NCI-H526 (cell line): Measurements from ENCODE around the gene COL8A1.
A peak's percentile ranks its signal among the peaks of the same experiment; 100 is the strongest.
"Not testable (repeated sequence)": the region's sequence is repeated elsewhere in the genome, so short reads cannot be mapped to it uniquely, and the experiment has no call there.

ENCODE experiments used
- DNase-seq, 2 experiments: peaks; one replicate each; lab custom pipeline; 2025; lab: John Stamatoyannopoulos, UW

The COL8A1 gene

DNA sequence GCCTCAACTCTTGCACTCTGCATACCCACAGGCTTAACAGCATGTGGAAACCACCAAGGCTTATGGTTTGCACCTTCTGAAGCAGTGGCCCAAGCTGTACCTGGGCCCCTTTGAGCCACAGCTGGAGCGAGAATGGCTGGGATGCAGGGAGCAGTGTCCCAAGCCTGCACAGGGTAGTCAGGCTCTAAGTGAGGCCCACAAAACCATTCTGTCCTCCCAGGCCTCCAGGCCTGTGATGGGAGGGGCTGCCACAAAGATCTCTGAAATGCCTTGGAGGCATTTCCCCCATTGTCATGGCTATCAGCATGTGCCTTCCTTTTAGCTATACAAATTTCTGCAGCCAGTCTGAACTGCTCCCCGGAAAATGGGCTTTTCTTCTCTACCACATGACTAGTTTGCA is 166.8 kb downstream of the COL8A1 start:
- no peak for DNase-seq

DNA sequence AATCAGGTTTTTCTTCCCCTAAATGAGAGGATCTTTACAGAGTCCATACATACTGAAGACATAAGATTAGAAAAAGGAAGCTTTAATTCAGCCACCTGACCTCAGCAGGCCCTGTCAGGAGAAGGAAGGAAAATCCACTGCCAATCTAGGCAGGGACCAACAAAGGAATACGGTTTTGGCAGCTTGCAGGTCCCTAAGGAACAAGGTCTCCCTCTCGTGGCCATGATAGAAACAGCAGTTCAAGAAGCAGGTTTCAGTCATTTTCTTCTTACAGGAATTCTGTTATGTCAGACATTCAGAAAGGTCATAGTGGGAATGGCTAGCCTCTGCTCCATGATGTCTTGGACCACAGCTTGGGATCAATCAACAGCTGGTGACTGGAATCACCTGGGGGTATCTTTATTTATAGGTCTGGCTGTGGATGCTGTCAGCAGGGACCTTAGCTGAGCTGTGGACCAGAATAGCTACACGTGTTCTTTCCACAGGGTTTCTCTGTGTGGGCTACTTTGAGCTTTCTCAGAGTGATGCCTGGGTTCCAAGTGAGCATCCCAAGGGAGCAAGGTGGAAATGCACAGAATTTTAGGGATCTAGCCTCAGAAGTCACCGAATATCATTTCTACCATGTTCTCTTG is 169.9 kb downstream of the COL8A1 start:
- DNase-seq: peak; percentile 33 to 65

DNA sequence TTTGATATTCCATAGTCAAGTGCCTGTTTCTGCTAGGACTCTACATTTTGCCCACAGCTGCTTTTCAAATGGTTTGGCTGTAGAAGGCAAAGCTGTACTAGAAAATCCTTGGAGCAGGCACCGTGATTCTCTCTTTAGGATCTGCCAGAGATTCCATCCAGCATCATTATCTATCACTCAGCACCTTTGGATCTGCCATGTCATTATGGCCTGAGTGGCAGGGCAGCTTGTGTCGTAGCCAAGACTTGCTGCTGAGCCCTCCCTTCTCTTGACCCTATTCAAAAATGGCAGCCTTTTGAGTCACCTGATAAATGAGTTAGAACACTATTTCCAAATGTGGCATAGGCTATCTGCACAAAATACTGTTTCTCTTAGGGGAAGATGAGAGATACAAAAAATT is 171.2 kb downstream of the COL8A1 start:
- no peak for DNase-seq

DNA sequence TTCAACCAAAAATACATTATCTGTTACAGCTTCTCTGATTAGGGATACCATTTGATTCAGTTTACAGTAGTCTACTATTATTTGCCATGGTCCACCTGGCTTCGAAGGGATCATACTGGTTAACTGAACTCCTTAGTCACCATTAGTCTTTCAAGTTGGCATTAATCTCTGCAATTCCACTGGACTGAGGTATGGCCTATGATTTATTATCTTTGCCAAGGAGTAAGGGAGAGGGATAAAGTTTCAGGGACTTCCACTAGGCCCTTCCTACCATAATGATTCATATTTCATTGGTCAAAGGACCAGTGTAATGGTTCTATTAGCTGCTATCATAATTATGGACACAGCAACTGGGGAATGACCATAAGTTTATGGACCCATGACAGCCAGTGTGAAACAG is 172.0 kb downstream of the COL8A1 start:
- DNase-seq: no peak

DNA sequence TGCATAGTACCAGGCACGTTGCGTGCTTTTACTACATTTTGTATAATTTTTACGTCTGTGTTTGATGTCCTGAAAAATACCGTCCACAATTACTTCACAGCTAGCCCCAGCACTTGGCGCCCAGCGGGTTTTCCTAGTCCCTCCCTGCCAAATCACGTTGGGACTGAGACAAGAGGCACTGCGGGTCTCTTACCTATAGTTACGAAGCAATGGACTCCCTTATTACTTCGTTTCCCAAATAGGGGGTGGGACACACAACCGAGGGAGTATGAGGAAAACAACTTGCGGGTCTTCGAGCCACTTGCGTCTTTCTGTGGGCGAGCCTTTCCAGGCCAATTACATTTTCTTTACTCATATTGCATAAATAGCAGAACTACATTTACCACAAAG is 178.6 kb downstream of the COL8A1 start:
- DNase-seq: peak in 1 of 2 experiments; percentile 57

DNA sequence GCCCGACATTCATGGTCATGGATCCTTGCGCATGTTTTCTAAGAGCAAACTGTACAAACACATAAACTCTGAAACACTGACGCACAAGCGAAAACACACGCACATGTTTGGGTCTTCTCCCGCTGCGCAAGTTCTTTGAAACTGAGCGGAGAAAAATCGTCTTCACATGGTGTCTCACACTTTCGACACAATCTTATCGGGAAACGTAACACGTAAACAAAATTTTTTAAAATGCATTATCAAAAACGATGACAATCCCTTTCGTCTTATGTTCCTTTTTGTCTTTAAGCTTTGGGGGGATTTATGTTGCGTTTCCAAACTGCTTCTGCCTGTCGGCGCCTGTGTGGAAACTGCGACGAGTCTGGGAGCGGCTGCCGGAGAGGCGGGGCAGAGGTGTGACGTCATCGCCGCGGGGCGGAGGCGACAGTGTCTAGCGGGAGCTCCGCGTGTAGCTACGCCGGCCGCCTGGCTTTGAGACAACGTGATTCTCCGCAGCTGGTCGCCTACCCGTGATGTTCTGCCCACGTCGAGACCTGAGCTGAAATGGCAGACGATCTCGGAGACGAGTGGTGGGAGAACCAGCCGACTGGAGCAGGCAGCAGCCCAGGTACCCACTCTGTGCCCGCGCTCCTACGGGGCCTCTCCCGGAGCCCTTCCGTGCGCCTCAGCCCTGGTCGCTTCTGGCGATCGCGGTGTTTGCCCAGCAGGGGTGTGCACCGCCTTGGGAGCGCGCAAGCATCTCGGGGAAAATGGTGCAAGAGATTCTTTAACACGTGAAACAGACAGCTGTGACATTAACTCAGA is 179.2 kb downstream of the COL8A1 start, which contains the start of gene CMSS1:
Gene CMSS1 (plus strand): TSS at position 426 of the 804 bp plus-strand sequence.
- peak; percentile 81 to 93 for DNase-seq

DNA sequence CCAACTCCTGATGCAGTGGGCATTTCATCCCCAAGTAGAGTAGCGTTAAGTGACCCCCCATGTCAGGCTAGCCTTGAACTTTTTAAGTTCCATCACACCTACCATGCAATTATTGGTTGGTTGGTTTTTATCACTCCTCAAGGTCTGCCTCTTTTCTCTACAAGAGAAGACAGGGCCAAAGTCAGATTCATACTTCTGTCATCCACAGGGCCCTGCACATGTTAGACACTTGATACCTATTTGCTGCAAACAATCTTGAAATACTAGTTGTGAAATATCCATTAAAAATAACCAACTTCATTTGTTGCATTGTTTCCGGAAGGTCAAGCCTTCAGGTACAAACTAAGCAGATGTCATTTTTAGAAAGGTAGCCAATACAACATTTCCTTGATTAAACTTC is 180.4 kb downstream of the COL8A1 start:
- DNase-seq: no peak

DNA sequence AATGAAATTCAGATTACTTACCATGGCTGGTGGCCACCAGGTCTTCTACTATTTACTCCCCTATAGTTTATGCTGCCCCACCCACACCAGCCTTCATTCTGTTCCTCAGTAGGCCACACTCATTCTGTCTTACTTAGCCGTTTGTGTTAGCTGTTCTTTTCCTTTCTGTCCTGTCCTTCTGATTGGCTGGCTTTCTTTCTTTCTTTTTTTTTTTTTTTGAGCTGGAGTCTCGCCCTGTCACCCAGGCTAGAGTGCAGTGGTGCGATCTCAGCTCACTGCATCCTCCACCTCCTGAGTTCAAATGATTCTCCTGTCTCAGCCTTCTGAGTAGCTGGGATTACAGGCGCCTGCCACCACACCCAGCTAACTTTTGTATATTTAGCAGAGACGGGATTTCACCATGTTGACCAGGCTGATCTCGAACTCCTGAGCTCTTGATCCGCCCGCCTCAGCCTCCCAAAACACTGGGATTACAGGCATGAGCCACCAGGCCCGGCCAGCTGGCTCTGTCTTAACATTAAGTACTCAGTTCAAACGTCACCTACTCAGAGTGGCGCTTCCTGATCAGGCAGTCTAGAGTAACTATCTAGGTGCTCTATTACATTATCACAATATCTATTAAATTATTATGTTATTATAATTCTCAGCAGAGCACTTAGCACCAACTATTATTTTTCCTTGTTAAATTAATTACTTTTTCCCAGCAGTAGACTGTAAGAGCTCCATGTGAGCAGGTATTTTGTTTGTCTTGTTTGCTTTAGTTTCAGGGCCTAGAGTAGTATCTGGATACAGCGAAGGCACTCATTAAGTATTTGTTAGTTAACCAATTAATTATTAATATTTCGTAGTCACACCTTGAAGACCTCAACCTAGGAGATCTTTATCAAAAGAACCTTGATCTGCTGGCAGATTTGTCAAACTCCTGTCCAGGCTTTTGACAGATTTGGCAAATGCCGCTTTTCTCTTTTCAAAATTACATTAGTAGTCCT is 185.6 kb downstream of the COL8A1 start:
- DNase-seq: no peak

DNA sequence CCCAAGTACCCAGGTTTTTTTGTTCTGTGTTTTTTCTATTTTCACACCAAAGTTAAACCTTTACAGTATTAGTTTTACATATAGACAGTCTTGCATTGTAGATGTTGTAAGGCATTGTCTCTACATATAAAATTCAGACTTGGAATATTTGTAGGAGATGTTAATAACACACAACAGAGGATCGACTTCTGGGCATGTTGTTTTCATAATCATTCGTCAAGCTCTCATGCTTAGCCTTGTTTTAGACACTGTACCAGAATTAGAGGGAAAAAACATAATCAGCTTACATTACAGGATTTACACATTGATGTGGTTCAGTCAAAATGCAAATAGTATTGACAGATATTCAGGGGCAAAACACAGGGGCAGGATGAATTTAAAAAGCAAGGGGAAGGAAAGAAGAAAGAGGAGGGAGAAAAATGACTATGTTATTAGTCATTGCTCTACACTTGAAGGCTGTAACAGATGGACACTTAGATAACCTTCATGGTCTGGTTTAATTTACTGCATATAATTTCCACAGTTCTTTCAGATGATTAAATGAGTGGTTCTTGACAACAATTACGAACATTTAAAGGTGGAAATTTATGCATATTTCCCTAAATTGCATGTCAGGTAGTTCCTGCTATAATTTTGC is 186.7 kb downstream of the COL8A1 start:
- no peak for DNase-seq

DNA sequence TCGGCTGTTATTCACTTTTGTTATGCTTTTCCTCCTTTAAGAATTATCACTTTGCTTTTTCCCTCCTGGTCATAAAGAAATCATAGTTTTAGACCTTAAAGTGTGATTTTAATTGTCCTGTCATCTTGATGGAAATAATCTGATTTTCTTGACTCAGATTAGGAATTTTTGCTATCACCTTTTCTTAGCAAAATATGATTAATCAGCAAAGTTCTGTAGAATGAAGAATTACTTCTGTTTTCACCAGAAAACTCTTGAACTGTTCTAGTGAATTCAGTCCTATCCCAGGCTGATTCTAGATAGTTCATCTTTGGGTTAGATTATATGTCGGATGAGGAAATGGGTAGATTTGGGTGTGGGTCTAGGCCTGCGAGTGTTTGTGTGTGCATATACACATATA is 191.4 kb downstream of the COL8A1 start:
- no peak for DNase-seq

DNA sequence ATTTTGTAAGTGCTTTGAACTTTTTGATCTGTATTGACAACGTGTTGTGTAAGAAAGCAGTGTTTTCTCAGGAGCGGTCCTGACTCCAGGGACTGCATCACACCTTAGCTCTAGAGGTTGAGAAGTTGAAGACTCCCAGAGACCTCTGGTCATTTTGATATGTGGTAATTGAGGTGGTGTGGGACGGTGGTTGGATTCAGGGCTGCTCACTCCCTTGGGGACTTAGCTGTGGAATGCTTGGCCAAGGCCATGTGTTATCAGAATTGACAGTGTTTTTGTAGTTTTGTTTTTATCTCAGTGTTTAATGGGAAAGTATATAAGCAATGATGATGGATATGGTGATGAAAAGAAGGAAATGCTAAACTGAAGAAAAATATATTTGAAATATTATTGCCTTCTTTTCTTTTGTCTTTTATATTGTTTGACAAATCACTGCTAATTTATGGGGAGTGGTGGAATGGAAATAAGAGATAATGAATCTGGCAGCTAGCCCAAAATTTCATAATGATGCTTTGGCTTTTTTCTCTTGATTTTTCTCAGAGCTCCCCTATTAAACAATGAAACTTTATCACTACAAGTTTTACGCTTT is 195.3 kb downstream of the COL8A1 start:
- DNase-seq: no peak

DNA sequence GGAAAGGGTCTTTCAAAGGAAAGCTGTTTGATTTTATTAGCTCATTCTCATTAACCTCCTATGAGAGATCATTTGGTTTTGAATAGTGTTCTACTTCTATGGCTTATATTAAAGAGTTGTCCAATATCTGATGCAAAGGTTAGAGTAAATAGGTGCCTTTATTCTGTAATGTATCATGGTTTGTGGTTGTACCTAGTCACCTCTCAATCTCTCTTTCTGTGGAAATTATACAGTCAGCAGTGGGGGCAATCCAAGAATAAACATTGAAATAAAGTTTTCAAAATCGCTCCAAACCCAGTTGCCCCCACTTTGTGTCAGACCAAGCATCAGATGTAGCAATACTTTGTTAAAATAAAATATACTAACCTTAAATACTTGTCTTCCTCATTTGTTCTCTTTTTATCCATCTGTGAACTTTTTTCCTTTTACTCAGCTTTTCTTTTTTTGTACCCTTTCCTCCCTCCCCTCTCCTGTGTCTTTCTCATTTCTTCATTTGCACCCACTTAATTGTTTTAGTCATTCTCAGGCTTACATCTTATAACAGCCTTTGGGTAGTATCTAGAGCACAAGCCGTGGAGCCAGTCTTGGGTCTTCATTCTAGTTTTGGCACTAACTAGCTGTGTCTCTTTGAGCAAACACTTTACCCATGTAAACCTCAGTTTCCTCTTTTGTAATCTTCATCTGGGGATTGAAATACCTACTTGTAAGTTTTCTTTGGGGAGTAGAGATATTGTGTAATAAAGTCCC is 196.0 kb downstream of the COL8A1 start:
- DNase-seq: no peak

DNA sequence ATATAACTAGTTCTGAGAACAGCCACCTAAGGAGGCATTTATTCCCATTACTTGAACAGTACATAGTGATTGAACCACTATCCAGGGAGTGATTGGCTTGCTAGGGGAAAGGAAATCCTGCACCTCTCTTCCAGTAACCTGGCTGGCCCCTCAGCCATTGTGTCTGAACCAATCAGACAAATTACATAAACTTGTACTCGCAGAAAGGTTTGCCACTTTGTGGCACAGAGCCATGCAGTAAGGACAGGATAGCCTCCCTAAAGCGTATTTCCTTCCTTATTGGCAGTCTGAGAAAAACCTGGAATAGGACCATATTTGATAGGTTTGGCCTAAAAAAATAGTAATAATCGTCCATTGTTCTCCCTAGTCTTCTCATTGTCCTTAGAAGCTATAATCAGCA is 198.3 kb downstream of the COL8A1 start:
- no peak for DNase-seq

DNA sequence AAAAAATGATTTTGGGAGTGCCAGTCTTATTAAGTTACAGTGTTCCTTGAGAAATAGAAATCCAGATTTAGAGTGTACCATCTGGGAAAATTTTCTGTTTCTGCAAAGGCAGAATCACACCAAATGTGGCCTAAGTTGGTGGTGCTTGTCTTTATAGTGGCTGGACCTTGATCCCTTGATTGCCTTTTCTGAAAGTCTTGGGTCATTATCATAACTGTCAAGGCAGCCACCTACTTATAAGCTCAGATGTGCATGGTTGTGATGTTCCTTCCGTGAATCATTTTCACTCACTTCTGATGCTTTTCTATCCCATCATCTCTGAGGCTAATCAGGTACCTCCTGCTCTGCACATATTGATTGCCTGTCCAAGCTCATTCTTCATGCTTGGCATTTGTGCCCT is 199.3 kb downstream of the COL8A1 start:
- DNase-seq: no peak

DNA sequence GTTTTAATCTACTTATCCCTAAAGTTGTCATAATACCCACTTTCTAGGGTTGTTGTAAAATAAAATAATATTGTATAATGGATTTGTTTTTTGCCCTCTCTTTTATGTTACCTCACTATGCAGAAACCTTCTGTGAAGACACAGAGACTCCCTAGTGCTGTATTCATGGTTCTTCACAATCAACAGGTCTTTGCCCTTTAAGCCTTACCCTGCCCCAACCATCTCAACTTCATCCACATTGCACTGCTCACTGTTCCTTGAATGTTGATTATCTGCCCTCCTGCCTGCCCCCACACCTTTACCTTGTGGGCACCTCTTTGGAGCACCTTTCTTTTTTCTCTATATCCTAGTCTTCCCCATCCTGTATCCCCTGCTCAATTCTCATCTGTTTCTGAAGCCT is 200.4 kb downstream of the COL8A1 start:
- DNase-seq: no peak

DNA sequence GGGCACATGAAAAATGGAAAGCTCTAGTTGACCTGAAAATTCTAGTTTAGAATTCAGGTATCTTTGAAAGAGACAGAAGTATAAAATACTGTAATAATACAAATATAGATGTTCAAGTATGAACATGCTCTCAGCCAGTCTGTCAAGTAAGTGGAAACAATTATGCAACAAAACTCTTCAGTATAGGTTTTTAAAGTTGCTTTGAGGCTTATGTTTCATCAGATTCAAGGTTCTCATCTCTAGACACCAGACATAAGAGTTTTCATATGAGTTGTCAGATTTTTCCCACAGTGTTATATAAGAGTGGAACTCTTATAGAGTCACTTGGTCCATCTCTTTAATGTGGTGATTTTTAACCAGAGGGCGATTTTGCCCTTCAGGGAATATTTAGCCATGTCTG is 201.2 kb downstream of the COL8A1 start:
- DNase-seq: no peak

DNA sequence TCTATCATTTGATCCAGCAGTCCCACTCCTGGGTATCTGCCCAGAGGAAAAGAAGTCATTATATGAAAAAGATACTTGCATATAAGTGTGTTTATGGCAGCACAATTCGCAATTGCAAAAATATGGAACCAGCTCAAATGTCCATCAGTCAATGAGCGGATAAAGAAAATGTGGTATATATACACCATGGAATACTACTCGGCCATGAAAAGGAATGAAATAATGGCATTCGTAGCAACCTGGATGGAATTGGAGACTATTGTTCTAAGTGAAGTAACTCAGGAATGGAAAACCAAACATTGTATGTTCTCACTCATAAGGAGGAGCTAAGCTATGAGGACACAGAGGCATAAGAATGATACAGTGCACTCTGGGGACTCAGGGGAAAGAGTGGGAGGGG is 203.6 kb downstream of the COL8A1 start:
- DNase-seq: not testable (repeated sequence)

DNA sequence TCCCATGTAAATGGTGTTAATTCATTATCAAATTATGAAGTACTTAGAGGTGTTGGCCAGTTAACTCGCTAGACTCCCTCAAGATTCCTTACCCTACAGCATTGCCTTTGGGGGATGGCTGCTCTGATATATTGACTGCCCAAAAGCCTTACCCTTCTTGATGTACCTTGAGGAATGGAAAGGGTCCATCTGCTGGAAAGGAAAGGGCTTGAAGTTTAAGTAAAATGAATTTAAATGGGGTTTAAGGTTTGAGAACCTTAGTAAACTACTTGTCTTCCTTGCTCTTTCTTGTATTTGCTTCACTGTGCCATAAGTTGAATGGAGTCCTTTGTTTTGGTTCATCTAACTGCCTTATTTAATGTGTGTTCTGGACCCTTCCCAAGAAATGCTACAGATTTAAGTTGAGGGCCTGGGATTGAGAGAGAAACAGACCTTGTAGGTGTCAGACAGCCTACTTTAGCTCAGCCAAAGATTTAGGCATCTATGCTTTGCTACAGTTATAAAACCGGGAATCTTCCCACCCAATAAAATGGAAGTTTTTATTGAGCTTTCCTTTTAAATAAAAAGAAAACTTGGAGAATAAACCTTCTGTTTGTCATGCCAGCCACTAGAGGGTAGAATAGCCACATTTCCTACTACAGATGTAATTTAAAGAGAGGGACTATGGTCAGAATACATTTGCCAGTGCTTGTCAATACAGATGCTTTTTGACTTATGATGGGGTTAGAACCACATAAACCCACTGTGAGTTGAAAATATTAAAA is 204.6 kb downstream of the COL8A1 start:
- peak in 1 of 2 experiments; percentile 44 for DNase-seq

DNA sequence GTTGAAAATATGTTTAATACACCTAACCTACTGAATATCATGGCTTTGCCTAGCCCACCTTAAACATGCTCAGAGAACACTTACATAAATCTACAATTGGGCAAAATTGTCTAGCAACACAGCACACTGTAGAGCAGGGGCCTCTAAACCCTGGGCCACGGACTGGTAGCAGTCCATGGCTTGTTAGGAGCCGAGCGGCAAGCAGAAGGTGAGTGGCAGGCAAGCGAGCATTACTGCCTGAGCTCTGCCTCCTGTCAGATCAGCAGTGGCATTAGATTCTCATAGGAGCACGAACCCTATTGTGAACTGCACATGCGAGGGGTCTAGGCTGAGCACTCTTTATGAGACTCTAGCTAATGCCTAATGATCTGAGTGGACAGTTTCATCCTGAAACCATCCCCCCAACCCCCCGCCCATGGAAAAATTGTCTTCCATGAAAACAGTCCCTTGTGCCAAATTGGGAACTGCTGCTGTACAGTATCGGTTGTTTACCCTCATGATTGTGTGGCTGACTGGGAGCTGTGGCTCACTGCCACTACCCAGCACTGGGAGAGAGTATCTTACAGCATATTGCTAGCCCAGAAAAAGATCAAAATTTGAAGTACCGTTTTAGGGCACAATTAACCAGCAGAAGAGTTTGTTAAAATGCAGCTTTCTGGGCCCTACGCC is 205.3 kb downstream of the COL8A1 start:
- DNase-seq: no peak
